NCI-H510A treated with DMSO at 0.1 percent for 48 hours (cell line): ENCODE results near the gene TFR2.

ENCODE experiments used
- DNase-seq: peaks from one replicate; lab custom pipeline; 2025; lab: John Stamatoyannopoulos, UW

Gene TFR2

GRCh38 chr7:100572281-100572948 lies 68.9 kb downstream of the TFR2 start:
- no peak for DNase-seq

- no peak for DNase-seq
Observed at GRCh38 chr7:100571829-100572116, 69.6 kb downstream of the TFR2 start.

- no peak for DNase-seq
Observed at GRCh38 chr7:100570954-100571828, 70.2 kb downstream of the TFR2 start.
